Suprapubic skin (tissue), 4 donors: ENCODE measurements around the gene HIBADH.

Experiments
- CTCF ChIP-seq, 2 donors: fragments of 200-600 bp in 1 of 2; fragments of 450-650 bp in 1 of 2; sonication (generic) in 1 of 2; IDR thresholded peaks; one replicate each; pipeline ENCODE4 v1.5.1; 2016 to 2019; ENCODE audit warnings: antibody characterized with exemption in 2 of 2, mild to moderate bottlenecking in 1 of 2, moderate library complexity in 1 of 2
- EP300 ChIP-seq: sonication (generic); formaldehyde crosslinking; IDR thresholded peaks from one replicate; pipeline ENCODE4 v1.6.1; 2017; ENCODE audit warnings: antibody characterized with exemption
- POLR2A ChIP-seq, 2 donors: fragments of 450-650 bp; IDR thresholded peaks; one replicate each; pipeline ENCODE4 v1.6.1; 2017; ENCODE audit warnings: antibody characterized with exemption in 2 of 2, mild to moderate bottlenecking in 2 of 2, moderate library complexity in 2 of 2
- POLR2AphosphoS5 ChIP-seq, 3 donors: sonication (generic); formaldehyde crosslinking; IDR thresholded peaks; one replicate each; pipeline ENCODE4 v1.6.1; 2017; ENCODE audit warnings: antibody characterized with exemption in 3 of 3

GRCh38 chr7:27605283-27605682 lies 57.4 kb downstream of the HIBADH start:
- TF ChIP-seq CTCF (IDR thresholded peaks at IDR 0.05) (no peak), EP300 (no peak), POLR2A (IDR thresholded peaks at IDR 0.05) (no peak), POLR2AphosphoS5 (IDR thresholded peaks at IDR 0.05) (no peak)
